Measurements from ENCODE around the gene NOL4L.

Gene NOL4L

DNA sequence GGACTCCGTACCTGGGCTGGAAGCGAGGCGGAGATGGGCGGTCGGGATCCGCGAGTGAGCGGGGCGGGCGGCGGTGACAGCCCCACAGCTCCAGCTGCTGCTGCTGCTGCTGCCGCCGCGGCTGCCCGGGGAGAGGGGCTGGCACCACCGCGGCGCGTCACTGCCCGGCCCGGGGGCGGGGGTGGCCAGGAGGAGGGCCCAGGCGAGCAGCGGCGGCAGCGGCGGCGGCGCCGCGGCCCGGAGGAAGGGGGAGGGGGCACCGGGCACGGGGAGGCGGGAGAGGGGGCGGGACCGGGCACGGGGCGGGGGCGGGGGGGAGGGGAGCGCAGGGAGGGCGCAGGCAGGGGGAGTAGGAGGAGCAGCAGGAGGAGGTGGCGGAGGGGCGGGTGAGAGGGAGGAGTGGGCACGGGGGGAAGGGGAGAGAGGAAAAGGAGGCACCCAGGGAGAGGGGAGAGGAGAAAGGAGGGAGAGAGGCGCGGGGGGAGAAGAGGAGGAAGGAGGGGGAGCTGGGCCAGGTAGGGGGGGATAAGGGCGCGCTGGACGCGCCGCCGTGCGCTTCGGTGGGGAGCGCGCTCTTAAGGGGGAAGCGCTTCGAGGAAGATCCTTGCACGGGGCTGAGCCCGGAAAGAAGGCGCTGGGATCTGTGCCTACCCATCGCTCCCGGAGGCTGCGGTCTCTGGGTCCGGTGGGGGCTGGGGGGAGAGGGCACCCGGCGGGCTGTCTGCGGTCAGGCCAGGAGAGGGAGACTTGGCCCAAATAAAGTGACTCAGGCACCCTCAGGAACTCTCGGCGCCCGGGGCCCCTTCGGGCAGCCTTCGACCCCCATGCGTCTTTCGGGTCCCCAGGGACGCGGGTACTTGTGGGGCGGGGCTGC, 101.5 kb downstream of the NOL4L start:
- no peak for DNase-seq (ENCODE audit: low read depth)

DNA sequence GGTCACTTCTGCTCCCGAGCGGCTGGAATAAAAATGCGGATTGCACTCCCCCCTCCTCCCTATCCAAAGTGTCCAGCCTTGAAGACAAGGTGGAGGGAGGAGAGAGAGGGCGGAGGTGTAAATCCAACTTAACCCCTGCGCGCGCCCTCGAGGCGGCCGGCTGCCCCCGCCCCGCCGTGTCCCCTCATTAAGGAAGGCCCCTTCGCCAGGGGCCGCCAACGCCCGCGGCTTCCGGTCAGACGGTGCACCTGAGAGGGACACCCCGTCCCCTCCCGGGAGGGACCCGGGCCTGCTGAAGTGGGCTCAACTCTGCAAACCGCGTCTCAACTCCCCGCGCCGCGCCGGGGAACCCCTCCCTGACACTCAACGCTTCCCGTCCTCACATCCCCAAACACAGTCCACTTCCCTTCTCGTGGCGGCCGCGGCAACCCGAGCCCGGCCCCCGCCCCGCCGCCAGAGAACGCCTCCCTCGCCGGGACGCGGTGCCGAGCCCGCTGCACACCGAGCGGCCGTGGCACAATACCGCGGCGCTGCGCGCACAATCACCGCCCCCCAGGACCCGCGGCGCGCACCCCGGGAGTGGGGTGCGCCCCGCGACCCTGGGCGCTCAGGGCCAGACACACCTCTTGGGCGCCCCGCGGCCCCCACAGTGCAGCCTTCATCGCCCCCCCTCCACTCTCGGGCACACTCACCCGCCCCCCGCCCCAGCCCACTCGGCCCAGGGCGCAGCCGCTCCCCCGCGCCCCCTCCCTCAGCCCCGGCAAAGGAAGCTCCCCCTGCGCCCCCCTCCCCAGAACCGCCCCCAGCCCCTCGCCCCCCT, 102.5 kb downstream of the NOL4L start:
- no peak for DNase-seq (ENCODE audit: low read depth)

DNA sequence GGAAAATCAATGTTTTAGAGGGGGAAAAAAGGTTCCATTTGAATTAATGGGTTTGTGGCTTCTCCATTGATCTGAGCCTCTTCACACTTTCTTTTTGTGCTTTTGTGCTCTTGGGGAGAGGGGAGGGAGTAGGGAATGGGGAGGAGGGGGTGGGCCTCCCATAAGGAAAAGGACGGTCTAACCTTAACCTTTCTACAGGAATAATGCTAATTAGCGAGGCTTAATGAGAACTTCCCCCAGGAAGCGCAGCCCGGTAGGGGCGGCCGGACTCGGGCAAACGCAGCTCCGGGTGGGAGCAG, 103.0 kb downstream of the NOL4L start:
- no peak for DNase-seq (ENCODE audit: low read depth)

DNA sequence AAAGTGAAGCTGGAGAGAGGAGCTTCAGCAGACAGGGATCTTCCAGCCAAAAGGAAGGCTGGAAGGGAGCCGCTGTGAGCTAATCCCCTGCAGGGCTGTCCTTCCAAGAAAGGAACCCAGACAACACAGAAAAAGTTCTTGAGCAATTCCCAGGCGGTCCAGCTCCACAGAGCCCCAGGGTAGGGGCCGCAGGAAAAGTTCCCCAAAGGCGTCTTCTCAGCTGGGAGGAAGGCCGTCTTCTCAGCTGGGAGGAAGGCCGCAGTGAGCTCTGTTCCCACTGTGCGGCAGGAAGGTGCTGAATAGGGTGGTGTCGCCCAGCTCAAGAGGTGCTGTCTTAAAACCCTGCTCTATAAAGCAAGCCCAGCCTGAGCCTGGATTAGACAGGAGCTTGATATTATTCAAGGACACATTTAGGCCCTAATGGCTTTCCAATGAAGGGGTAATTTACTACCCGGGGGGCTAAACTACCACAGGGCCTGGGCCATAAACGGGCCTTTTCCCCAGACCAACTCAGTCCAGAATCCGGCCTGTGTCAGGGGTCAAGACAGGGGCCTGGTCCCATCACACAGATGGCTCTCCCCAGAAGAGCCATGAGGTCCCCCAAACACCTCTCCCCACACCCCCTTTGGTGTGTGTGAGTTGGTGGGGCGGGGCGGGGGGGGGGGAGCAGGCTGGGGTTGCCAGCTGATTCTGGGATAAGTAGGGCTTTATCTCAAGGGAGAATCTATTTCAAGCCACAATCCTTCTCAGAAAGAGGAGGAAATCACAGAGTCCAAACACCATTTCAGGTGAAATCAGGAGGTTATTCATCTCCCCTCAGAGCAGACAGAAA, 103.6 kb downstream of the NOL4L start:
- no peak for DNase-seq (ENCODE audit: low read depth)

DNA sequence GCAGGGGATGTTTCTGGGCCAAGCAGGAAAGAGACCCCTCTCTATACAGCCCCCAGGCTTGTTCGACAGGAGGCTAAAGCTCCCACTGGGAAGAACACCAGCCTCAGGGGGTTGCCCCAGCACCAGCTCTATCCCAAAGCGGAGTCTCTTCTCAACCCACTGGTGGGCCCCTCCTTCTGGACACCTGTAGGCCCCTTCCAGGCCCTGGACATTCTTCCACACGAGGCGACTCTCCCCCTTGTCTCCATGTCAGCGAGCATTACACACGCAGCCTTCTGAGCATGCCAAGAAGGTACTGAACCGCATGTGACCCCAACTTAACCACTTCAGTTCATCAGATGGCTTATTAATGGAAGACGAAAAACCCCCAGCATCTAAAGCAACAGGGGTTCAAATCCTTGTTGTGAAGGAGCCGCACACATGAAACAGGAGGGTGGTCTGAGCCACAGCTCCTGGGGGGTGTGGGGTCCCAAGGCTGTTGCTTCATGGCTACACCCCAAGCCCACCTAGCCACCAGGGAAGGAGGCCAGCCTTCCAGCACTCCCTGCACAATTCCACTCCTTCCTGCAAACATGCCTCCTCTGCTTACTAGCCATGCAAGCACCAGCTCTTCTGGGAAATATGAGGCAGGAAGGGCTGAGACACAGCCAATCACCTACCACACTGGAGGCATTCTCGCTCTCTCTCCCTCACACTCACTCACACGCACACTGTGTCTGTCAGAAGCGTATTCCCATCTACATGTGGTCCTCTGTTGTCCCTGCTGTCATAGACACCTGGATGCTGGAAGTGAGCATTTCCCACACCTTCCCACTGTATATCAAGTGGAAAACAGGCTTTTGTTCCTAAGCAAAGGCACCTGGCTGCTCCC, 104.5 kb downstream of the NOL4L start:
- DNase-seq (ENCODE audit: low read depth): no peak

DNA sequence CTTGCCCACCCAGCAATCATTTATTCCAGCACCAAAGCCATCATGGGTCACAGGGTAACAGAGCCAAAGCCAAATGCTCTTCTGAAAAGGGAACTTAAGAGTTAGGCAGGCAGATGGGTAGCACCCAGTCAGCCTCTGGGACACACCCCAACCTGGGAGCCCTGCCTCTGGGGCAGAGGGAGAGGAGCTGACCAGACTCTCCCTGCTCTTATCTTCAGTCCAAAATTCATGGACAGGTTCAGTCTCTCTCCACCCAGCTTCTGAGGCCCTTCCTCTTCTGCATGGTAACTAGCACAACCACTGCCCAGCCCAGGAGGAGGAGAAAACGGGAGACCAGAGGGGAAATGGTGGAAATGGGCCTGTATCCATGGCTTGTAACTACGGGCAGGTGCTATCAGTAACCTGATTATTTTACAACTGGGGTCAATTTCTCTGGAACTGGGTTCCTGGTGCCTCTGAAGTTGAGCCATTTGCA, 105.4 kb downstream of the NOL4L start:
- no peak for DNase-seq (ENCODE audit: low read depth)

DNA sequence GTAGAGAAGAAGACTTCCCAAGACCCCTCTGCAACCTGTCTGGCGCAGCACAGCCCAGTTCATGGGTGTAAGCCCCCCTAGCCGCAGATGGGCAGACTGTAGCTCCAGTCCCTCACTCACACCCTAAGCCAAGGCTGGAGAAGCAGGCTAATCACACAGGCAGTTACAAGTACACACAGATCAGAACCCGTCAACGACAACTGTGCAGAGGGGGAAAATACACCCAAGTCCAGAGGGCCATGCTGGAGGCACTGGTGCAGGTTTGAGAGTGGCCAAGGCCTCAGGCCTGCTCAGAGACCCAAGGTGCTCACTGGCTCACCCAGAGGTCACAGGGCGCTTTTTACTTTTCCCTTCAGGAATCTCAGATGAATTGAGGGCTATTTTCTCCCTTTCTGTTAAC, 106.1 kb downstream of the NOL4L start:
- no peak for DNase-seq (ENCODE audit: low read depth)

DNA sequence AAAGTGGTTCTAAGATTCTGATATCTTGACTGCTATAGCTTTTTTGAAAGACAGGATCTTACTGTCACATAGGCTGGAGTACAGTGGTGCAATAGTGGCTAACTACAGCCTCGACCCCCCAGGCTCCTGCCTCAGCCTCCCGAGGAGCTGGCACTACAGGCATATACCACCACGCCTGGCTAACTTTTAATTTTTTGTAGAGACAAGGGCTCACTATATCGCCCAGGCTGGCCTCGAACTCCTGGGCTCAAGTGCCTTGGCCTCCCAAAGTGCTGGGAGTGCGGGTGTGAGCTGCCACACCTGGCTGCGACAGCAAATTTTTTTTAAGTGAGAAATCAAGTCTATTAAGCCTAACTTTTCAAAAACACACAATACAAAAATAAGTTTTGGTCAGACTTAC, 106.6 kb downstream of the NOL4L start:
- no peak for DNase-seq (ENCODE audit: low read depth)

DNA sequence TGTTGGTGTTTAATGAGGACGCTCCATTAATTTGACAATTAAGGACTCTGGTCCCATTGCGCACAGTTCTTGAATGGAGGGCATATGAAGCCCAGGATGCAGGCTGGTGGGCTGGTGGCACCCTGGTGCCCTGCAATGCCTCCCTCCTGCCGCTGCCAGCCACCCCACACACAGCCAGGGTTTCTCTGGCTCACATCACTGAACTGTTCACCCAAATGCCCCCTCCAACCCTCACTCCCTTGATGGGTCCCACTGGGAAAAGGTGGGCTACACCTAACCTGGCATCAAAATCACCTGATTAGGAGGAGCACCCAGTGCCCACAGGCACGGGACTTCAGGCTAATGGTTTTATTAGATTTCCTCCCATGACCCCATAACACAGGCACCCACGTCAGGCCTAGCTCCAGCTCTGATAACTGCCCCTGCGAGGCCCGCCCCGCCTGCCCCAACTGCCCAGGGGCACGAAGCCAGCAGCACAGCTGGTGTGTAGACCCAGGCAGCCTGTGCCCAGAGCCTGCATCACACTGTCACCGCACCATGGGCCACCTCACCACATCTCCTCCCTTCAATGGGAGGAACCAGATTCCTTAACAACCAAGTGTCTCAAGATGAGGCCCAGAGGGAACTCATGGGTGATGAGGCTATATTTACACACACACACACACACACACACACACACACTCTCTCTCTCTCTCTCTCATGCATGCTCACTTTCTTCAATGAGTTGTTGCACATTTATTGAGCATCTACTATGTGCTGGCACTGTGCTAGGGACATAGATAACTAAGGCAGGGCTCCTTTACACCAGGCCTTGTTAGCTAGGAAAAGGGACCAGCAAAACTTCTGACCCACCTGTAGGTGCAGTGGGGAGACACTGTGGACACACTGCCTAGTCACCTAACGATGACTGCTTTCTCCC, 107.3 kb downstream of the NOL4L start:
- no peak for DNase-seq (ENCODE audit: low read depth)

DNA sequence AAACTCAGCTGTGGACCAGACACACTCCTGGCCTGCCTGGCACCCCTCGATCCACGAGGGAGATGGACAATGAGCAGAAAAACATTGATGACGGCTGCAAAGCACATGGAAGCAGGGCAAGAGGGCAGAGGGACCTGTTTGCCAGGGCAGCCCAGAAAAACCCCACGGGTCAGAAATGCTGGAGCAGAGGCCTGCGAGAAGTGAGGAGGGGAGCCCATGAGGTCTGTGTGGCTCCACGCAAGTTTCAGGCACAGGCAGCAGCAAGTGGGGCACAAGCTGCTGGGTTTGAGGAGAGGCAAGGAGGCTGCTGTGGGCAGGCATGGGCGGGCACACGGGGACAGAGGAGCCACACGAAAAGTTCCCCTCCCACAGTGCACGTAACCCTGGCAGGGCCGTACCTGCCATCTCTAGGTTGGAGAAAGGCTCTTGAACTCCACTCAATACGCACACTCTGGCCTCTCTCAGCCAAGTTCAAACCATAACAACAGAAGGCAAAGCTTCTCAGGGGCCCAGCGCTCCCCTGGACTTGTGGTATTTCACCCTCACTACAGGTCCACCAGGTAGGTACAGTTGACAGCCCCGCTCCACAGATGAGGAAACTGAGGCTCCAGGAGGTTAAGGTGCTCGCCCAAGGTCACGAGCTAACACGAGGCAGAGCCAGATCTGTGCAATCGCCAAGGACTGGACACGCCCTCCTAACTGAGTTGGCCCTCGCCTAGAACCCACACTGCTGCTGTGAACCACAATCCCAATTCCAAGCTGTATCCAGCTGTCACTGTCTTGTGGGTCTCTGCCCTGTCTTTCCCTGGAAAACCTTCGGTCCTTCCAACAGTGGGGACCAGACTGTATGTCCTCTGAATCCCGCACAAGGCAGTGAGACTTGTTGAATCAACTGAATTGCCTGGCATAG, 108.2 kb downstream of the NOL4L start:
- no peak for DNase-seq (ENCODE audit: low read depth)

DNA sequence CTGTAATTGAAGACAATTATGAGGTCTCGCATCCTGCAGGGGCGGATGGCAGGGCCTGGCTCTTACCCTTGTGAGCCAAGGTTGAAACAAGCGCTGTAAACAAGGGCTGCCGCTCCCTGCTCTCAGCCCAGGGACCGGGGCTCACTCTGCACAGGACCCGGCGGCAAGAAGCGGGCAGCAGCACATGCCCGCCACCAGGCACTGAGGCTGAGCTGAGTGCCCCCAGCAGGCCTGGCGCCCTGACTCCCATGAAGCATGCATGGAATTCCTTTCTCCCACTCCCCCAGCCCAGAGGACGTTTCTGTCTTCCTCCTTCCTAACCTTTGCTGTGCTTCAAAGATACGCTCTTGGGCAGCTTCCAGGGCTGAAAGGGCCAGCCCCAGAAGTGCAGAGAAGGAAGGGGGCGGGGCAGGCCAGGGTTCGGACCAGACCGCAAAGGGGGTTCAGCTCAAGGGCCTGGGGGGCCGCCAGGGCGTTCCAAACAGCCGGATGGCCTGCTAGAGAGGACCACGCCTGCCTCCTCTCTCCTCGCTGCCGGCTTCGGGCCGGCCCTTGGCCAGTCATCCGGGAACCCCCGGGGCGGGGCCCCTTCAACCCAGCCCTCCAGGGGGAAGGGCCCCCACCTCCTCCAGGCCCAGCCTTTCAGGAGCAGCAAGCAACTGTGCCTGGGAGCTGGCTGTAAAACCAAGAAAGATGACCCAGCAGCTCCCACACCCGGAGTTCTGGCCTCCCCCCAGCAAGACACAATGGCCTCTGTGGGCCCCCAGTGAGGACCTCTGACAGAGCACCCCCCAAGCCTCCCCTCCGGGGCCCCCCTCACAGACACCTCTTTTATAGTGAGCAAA, 109.9 kb downstream of the NOL4L start:
- no peak for DNase-seq (ENCODE audit: low read depth)

DNA sequence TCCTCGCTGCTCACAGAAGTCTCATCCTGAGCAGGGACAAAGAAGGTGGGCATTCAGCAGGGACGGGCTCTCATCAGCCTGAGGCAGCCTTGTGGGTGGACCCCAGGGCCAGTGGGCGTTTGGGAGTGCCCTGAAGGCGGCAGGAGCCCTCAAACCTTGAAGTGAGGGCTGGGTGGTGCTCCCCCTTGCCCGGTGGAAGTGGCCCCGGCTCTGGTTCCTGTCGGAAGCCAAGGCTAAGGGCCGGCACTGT, 110.5 kb downstream of the NOL4L start:
- no peak for DNase-seq (ENCODE audit: low read depth)

DNA sequence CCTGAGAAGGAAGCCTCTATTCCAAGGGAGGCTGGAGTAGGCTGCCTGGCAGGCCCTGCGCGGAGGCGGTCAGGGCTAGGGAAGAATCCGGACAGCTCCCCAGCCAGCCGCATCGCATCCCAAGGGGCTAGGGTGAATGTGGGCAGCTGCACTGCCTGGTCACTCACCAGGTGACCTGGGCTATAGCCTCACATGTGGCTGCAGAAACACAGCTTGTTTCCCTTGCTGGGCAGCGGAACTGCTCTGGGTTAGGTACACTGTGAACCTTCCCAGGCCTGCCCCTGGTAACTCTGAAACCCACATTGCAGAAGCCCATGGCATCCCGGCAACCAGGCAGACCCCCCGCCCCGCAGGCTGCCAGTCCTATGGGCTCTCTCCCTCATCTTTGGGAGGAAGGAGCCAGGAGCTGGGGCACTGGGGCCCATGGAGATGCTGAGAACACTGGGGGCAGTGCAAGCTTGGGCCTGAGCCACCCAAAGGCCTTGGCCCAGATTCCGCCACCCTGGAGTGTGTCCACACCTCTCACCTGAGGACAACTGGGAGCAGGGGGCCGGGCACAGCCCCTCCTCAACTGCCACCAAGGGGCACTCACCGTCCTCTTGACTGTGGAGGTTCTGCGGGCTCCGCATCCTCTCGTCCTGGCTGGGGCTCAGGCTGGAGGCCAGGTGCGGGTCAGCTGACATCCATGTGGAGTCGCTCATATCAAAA, 111.0 kb downstream of the NOL4L start:
- no peak for DNase-seq (ENCODE audit: low read depth)

DNA sequence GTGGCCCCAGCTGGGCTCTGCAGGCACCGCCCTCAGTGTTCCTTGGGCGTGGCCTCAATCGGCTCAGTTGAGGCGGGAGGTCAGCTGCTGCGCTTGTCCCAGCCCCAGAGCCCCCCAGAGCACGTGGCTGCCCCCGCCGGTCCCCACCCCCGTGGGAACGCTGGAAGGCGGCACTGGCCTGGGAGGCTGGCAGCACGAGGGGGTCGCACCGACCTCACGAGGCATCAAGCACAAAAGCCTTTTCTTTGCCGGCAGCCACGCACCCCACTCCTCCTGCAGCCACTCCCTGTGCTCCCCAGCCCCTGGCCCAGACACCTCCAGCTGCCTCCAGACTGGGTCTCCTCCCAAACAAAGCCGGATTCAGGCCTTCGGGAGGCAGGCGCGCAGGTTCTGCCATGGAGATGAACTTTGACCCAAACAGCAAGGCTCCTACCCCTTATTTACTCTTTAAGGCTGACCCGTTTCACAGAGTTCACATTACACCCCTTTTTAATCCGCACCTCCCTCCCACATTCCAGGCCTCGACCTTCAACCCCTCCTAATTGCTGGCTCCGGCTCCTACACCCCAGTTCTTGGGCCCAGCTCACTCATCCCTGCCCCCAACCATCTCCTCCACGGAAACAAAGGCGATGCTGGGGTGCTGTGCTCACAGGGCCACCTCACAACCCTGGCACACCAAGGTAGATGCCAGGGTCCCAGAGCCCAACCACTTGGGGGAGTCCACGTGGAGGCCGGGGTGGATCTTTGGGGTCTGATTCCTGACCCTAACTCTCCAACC, 111.7 kb downstream of the NOL4L start:
- DNase-seq (ENCODE audit: low read depth): no peak

DNA sequence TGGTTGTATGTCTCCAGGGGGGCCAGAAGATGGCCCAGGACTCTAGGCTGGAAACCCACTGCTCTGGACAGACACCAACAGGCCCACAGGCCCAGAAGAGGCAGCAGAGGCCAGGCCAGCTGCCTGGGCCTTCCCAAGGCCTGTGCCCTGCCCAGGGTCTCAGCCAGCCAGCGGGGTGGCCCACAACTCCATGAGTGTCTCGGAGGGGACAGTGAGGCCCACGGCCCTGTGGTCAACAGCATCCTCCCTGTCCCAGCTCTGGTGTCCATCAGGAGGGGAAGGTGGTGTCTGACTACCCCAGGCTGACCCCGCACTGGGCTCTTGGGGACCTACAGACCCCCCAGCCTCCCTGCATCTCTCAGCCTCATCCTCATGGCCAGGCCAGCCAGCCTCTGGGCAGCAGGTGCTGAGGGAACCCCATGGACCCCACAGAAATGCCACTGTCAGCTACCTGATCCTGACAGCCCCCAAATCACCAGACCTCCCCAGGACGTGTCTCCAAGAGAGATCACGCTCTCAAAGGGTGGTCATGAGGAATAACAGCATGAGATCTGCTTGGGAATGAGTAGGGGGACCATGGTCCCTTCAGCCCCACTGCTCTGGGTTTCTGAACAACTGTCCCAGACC, 112.4 kb downstream of the NOL4L start:
- DNase-seq (ENCODE audit: low read depth): no peak

DNA sequence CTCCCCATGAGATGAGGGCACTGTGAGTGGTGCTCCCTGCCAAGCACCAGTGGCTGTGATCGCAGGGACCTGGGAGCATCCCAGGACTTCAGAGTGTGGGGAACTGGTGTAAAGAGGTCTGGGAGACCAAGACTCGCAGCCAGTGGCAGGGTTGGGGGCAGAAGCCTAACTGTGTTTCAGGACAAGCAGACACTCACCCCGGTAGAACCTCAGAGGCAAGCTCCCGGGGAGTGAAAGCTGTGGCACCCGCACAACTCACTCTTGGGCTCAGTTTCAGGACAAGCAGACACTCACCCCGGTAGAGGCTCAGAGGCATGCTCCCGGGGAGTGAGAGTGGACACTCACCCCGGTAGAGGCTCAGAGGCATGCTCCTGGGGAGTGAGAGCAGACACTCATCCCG, 114.2 kb downstream of the NOL4L start:
- DNase-seq (ENCODE audit: low read depth): no peak
